Measurements from ENCODE around the gene PSMC2. TPM values are rescaled to one million over a fixed set of nuclear protein-coding genes. Genes with fewer than 3 reads are reported as not detected.

Gene PSMC2
- total and polyA plus RNA-seq, 2 donors (not counting 1 experiment from before 2014, with no cell fraction given) = 29.8 to 51.1 TPM

- CTCF ChIA-PET = interaction anchor here (0.7 kb wide), 1 partner anchor 52 kb away, joined by 3 read pairs; no protein-coding TSS in a partner anchor
- POLR2A ChIA-PET = no interaction called here
- Histone ChIP-seq H3K4me3 (ENCODE audit: control extremely low read depth in 1 of 5, extremely low read depth in 1 of 5, insufficient read depth in 1 of 5, low read depth in 2 of 5, low read length in 4 of 5) (peak overlapping the region; percentile 74 to 96 (median 90)), H2AFZ (ENCODE audit: insufficient read depth, low read depth, low read length, poor library complexity, severe bottlenecking) (peak overlapping the region; percentile 91), H3K9ac (ENCODE audit: low read length) (peak overlapping the region; percentile 93), H3K36me3 (replicated peaks in 1 of 2; ENCODE audit: control extremely low read depth in 1 of 2, control insufficient read depth in 1 of 2, extremely low read depth in 1 of 2, insufficient read depth in 2 of 2, low read length in 1 of 2) (peaks cover 1 to 24% of the 10 kb centered on the region in 2 experiments), H3K27ac (ENCODE audit: low read length in 2 of 2) (peak overlapping the region in 1 of 2 donors; percentile 88), H3K9me3 (ENCODE audit: control extremely low read depth in 1 of 3, control insufficient read depth in 2 of 3, insufficient read depth in 1 of 3, low read length in 2 of 3) (no peaks in the 10 kb centered on the region), H4K20me1 (ENCODE audit: control insufficient read depth, insufficient read depth, low read length, poor library complexity, severe bottlenecking) (peaks cover 17% of the 10 kb centered on the region), H3K4me1 (ENCODE audit: control insufficient read depth in 2 of 2, insufficient read depth in 2 of 2, low read length in 2 of 2) (peaks cover 19 to 32% of the 10 kb centered on the region in 2 donors), H3K79me2 (ENCODE audit: control insufficient read depth, insufficient read depth, low read length) (peaks cover 97% of the 10 kb centered on the region), H3K4me2 (replicated peaks; ENCODE audit: low read depth, low read length, poor library complexity, severe bottlenecking) (peak overlapping the region; percentile 71), H3K27me3 (replicated peaks in 1 of 4; ENCODE audit: control extremely low read depth in 1 of 4, control insufficient read depth in 3 of 4, insufficient read depth in 4 of 4, low read length in 3 of 4) (no peaks in the 10 kb centered on the region)
- Mint-ChIP-seq H3K9me3 (ENCODE audit: insufficient read depth) (no peaks in the 10 kb centered on the region), H3K4me3 (peak overlapping the region; percentile 97), H3K27ac (peak overlapping the region; percentile 39), H3K4me1 (peaks cover 60% of the 10 kb centered on the region), H3K27me3 (no peaks in the 10 kb centered on the region)
- intact Hi-C loops (cut with micrococcal nuclease) = loop anchor here (5.0 to 10.0 kb wide), 3 partner anchors 201 to 856 kb away; partner anchors contain the start of genes FBXL13, NAPEPLD and ORC5
- WGBS (ENCODE audit: insufficient coverage) = 21% methylated on average over 7 of the region's 13 CpGs
- no peak for ATAC-seq (ENCODE audit: low read depth)
- no peak for DNase-seq
- no peak for TF ChIP-seq EZH2 (IDR thresholded peaks at IDR 0.05; ENCODE audit: borderline replicate concordance, insufficient read depth, low read depth, low read length, poor library complexity, severe bottlenecking)
- TF ChIP-seq CTCF (IDR thresholded peaks at IDR 0.05) = no peak
Measured at GRCh38 chr7:103348452-103348851, 1.0 kb downstream of the PSMC2 start.

DNA sequence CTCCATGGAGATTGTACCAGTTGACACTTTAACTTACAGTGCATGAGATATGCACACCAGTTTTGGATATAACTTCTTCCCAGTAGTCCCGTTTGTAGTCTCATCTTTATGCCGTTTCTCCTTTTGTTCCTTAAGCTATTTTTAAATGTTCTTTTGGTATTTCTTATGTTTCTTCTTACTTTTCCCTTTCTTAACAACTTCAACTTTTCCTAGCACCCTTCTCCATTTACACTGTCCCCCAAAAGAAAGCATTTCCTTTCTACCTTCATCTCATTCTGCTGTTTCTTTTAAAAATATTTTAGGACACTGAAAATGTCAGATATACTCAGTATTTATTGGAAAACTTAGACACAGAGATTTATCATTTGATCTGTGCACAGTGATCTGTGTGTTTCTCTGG lies 1.5 kb downstream of the PSMC2 start:
- Histone ChIP-seq H3K4me3 (ENCODE audit: control extremely low read depth in 1 of 5, extremely low read depth in 1 of 5, insufficient read depth in 1 of 5, low read depth in 2 of 5, low read length in 4 of 5) (peak overlapping the region in 2 of 5 experiments; percentile 74 to 91), H3K27me3 (replicated peaks in 1 of 4; ENCODE audit: control extremely low read depth in 1 of 4, control insufficient read depth in 3 of 4, insufficient read depth in 4 of 4, low read length in 3 of 4) (no peaks in the 10 kb centered on the region), H2AFZ (ENCODE audit: insufficient read depth, low read depth, low read length, poor library complexity, severe bottlenecking) (no peak overlapping the region), H3K36me3 (replicated peaks in 1 of 2; ENCODE audit: control extremely low read depth in 1 of 2, control insufficient read depth in 1 of 2, extremely low read depth in 1 of 2, insufficient read depth in 2 of 2, low read length in 1 of 2) (peaks cover 1 to 26% of the 10 kb centered on the region in 2 experiments), H3K4me2 (replicated peaks; ENCODE audit: low read depth, low read length, poor library complexity, severe bottlenecking) (peak overlapping the region; percentile 71), H3K9me3 (ENCODE audit: control extremely low read depth in 1 of 3, control insufficient read depth in 2 of 3, insufficient read depth in 1 of 3, low read length in 2 of 3) (no peaks in the 10 kb centered on the region), H3K27ac (ENCODE audit: low read length in 2 of 2) (no peak overlapping the region), H3K4me1 (ENCODE audit: control insufficient read depth in 2 of 2, insufficient read depth in 2 of 2, low read length in 2 of 2) (peaks cover 14 to 28% of the 10 kb centered on the region in 2 donors), H4K20me1 (ENCODE audit: control insufficient read depth, insufficient read depth, low read length, poor library complexity, severe bottlenecking) (peaks cover 17% of the 10 kb centered on the region), H3K9ac (ENCODE audit: low read length) (peak overlapping the region; percentile 93), H3K79me2 (ENCODE audit: control insufficient read depth, insufficient read depth, low read length) (peaks cover 95% of the 10 kb centered on the region)
- POLR2A ChIA-PET = no interaction called here
- DNase-seq = no peak
- no peak for ATAC-seq (ENCODE audit: low read depth)
- CTCF ChIA-PET = no interaction called here
- Mint-ChIP-seq H3K4me1 (peaks cover 55% of the 10 kb centered on the region), H3K4me3 (peak overlapping the region; percentile 57), H3K27ac (no peak overlapping the region), H3K9me3 (ENCODE audit: insufficient read depth) (no peaks in the 10 kb centered on the region), H3K27me3 (no peaks in the 10 kb centered on the region)
- intact Hi-C loops (cut with micrococcal nuclease) = loop anchor here (5.0 to 10.0 kb wide), 3 partner anchors 202 to 856 kb away; partner anchors contain the start of genes FBXL13, NAPEPLD and ORC5
- no CpG with 5 or more reads among the region's 2 CpGs for WGBS (ENCODE audit: insufficient coverage)
- TF ChIP-seq EZH2 (IDR thresholded peaks at IDR 0.05; ENCODE audit: borderline replicate concordance, insufficient read depth, low read depth, low read length, poor library complexity, severe bottlenecking) = no peak
- TF ChIP-seq CTCF (IDR thresholded peaks at IDR 0.05) = no peak
